K562 (cell line): Measurements from ENCODE around the gene IFNG-AS1. TPM values are rescaled to one million over a fixed set of nuclear protein-coding genes. Genes with fewer than 3 reads are reported as not detected.

ENCODE experiments used
- DACH1 ChIP-seq: fragments of 450-650 bp; IDR thresholded peaks from 2 replicates; pipeline ENCODE4 v1.6.1; 2018; ENCODE audit not compliant: partially characterized antibody
- NFIC ChIP-seq: fragments of 450-650 bp; IDR thresholded peaks from 2 replicates; pipeline ENCODE4 v1.6.1; 2017; ENCODE audit warnings: mild to moderate bottlenecking, inconsistent platforms
- NR2C2 ChIP-seq, 2 experiments: fragments of 200-800 bp in 1 of 2; sonication (Bioruptor generic) in 1 of 2; sonication (generic) in 1 of 2; formaldehyde crosslinking in 1 of 2; IDR thresholded peaks; 2 replicates each; pipeline versions ENCODE4 v1.6.1 to v1.8.0; 2016 to 2022; ENCODE audit warnings: mild to moderate bottlenecking in 1 of 2, missing compliant biosample characterization in 1 of 2, missing genetic modification characterization in 1 of 2, missing genetic modification reagents in 1 of 2
- RBM34 ChIP-seq: fragments of 200-400 bp; formaldehyde crosslinking; IDR thresholded peaks from 2 replicates; pipeline ENCODE4 v1.6.1; 2018; ENCODE audit warnings: low read length, borderline replicate concordance; ENCODE audit not compliant: insufficient read depth
- ZKSCAN1 ChIP-seq: fragments of 150-350 bp; IDR thresholded peaks from 2 replicates; pipeline ENCODE4 v1.6.1; 2016; ENCODE audit warnings: low read depth, low read length
- polyA plus RNA-seq, 8 experiments: library from polyadenylated mRNA; depleted of rRNA in 4 of 8; stranded (reverse) in 5 of 8; unstranded in 3 of 8; fragments of >200 nt; fragmentation: Nextera tagmentation in 2 of 8; fragmentation: Illumina TruSeq in 1 of 8; extraction: Ambion mirVana in 2 of 8; extraction: Trizol in 1 of 8; gene quantifications; 2 replicates each; pipeline versions ENCODE4 v1.2.1 to v1.2.3, GENCODE V29; 2011 to 2014; ENCODE audit warnings: inconsistent platforms in 1 of 8, missing spikeins in 1 of 8
- total RNA-seq, 7 experiments: library from RNA; depleted of rRNA in 6 of 7; stranded (reverse); fragments of >200 nt in 6 of 7; fragmentation: Illumina TruSeq in 2 of 7; extraction: Trizol in 2 of 7; gene quantifications; 2 replicates each; pipeline versions ENCODE4 v1.2.1 to v1.2.3, GENCODE V29; 2011 to 2021; ENCODE audit warnings: low replicate concordance in 1 of 7
- TF ChIP-seq, protein P1 (sequence below): fragments of 250-450 bp; sonication (Bioruptor Pico); IDR thresholded peaks from 2 replicates; pipeline ENCODE4 v1.4.0; 2020

Gene IFNG-AS1
- total and polyA plus RNA-seq, 9 of the 15 experiments (the other 6 are each of a cell fraction or from before 2014, with no cell fraction given), result not detected

DNA sequence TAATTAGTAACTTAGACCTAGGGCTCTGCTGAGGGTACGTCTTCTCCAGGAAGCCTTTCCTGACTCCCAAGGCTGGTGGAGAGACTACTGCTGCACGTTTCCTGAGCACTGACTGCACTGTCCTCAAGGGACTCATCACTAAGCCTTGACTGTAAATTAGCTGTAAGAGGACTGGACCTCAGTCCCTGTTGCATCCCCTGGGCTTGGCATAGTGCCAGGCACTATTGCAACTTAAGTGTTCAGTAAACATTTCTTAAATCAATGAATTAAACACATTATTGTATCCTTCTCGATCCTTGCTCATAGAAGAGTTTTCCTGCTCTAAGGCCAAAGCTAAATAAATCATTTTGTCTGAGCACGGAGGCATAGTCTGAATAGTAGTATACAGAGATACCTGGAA, 31.9 kb upstream of the IFNG-AS1 start (continued):
- TF ChIP-seq, protein P1, sequence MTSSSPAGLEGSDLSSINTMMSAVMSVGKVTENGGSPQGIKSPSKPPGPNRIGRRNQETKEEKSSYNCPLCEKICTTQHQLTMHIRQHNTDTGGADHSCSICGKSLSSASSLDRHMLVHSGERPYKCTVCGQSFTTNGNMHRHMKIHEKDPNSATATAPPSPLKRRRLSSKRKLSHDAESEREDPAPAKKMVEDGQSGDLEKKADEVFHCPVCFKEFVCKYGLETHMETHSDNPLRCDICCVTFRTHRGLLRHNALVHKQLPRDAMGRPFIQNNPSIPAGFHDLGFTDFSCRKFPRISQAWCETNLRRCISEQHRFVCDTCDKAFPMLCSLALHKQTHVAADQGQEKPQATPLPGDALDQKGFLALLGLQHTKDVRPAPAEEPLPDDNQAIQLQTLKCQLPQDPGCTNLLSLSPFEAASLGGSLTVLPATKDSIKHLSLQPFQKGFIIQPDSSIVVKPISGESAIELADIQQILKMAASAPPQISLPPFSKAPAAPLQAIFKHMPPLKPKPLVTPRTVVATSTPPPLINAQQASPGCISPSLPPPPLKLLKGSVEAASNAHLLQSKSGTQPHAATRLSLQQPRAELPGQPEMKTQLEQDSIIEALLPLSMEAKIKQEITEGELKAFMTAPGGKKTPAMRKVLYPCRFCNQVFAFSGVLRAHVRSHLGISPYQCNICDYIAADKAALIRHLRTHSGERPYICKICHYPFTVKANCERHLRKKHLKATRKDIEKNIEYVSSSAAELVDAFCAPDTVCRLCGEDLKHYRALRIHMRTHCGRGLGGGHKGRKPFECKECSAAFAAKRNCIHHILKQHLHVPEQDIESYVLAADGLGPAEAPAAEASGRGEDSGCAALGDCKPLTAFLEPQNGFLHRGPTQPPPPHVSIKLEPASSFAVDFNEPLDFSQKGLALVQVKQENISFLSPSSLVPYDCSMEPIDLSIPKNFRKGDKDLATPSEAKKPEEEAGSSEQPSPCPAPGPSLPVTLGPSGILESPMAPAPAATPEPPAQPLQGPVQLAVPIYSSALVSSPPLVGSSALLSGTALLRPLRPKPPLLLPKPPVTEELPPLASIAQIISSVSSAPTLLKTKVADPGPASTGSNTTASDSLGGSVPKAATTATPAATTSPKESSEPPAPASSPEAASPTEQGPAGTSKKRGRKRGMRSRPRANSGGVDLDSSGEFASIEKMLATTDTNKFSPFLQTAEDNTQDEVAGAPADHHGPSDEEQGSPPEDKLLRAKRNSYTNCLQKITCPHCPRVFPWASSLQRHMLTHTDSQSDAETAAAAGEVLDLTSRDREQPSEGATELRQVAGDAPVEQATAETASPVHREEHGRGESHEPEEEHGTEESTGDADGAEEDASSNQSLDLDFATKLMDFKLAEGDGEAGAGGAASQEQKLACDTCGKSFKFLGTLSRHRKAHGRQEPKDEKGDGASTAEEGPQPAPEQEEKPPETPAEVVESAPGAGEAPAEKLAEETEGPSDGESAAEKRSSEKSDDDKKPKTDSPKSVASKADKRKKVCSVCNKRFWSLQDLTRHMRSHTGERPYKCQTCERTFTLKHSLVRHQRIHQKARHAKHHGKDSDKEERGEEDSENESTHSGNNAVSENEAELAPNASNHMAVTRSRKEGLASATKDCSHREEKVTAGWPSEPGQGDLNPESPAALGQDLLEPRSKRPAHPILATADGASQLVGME (CRISPR knock-in tag), result no peak
- no peak for TF ChIP-seq ZKSCAN1
- TF ChIP-seq DACH1, result no peak
- peak; percentile 86 for TF ChIP-seq NFIC
- TF ChIP-seq RBM34, result no peak
- no peak for TF ChIP-seq NR2C2 (CRISPR knock-in tag; IDR thresholded peaks at IDR 0.05)
- no peak for TF ChIP-seq NR2C2 (tag; IDR thresholded peaks at IDR 0.05)
- TF ChIP-seq, all 486 proteins: peak for 2
